ENCODE results near the gene CEPT1.

DNA sequence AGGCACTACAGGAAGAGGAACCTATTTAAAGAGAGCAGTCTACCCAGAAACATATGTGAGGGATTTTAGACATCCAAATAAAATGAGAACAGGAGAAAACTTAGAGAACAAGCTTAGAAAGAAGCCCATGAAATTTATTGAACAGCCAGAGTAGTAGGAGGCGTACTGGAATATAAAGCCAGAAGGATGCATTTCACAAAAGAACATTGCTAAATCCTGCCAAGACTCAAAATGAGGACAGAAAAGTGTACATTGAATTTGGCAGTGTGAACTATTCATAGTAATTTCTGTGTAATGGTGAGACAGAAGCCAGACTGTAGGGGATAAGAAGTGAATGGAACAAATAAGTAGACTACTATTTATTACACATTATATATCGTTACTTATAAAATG lies 22.5 kb downstream of the CEPT1 start:
- TF ChIP-seq, protein P1, sequence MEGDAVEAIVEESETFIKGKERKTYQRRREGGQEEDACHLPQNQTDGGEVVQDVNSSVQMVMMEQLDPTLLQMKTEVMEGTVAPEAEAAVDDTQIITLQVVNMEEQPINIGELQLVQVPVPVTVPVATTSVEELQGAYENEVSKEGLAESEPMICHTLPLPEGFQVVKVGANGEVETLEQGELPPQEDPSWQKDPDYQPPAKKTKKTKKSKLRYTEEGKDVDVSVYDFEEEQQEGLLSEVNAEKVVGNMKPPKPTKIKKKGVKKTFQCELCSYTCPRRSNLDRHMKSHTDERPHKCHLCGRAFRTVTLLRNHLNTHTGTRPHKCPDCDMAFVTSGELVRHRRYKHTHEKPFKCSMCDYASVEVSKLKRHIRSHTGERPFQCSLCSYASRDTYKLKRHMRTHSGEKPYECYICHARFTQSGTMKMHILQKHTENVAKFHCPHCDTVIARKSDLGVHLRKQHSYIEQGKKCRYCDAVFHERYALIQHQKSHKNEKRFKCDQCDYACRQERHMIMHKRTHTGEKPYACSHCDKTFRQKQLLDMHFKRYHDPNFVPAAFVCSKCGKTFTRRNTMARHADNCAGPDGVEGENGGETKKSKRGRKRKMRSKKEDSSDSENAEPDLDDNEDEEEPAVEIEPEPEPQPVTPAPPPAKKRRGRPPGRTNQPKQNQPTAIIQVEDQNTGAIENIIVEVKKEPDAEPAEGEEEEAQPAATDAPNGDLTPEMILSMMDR (IDR thresholded peaks at IDR 0.05): no peak
- no peak for TF ChIP-seq POLR2A (IDR thresholded peaks at IDR 0.05)

Data from tibial nerve (tissue), 3 donors.